K562 (cell line): Measurements from ENCODE around the gene CZIB. TPM values are rescaled to one million over a fixed set of nuclear protein-coding genes. Genes with fewer than 3 reads are reported as not detected.
A peak's percentile ranks its signal among the peaks of the same experiment; 100 is the strongest.

Experiments used
- ARID1B ChIP-seq: fragments of 450-650 bp; IDR thresholded peaks from 2 replicates; pipeline ENCODE4 v1.6.1; 2016; ENCODE audit warnings: antibody characterized with exemption, mild to moderate bottlenecking, inconsistent platforms
- C11orf30 ChIP-seq: fragments of 450-650 bp; IDR thresholded peaks from 2 replicates; pipeline ENCODE4 v1.6.1; 2016; ENCODE audit warnings: low read depth, mild to moderate bottlenecking
- CBFA2T2 ChIP-seq: fragments of 450-650 bp; conservative IDR thresholded peaks from 2 replicates; pipeline ENCODE4 v1.6.1; 2017; ENCODE audit warnings: mild to moderate bottlenecking
- CBFA2T3 ChIP-seq: fragments of 450-650 bp; IDR thresholded peaks from 2 replicates; pipeline ENCODE4 v1.6.1; 2017
- DEAF1 ChIP-seq: fragments of 450-650 bp; formaldehyde crosslinking; IDR thresholded peaks from 2 replicates; pipeline ENCODE4 v1.4.0; 2020; ENCODE audit warnings: mild to moderate bottlenecking, moderate library complexity
- DMBX1 ChIP-seq: fragments of 250-450 bp; sonication (Bioruptor Pico); IDR thresholded peaks from 2 replicates; pipeline ENCODE4 v1.8.0; 2022; ENCODE audit warnings: inconsistent platforms, mild to moderate bottlenecking, moderate library complexity, borderline replicate concordance
- DPF2 ChIP-seq: fragments of 450-650 bp; IDR thresholded peaks from 2 replicates; pipeline ENCODE4 v1.6.1; 2016
- ERF ChIP-seq: fragments of 450-650 bp; formaldehyde crosslinking; IDR thresholded peaks from 2 replicates; pipeline ENCODE4 v1.4.0; 2020; ENCODE audit warnings: mild to moderate bottlenecking, mixed read lengths
- ESRRA ChIP-seq: fragments of 450-650 bp; IDR thresholded peaks from 2 replicates; pipeline ENCODE4 v1.6.1; 2014; ENCODE audit warnings: low read depth, mild to moderate bottlenecking, moderate library complexity, borderline replicate concordance
- HMG20B ChIP-seq: fragments of 250-450 bp; sonication (Bioruptor Pico); IDR thresholded peaks from 2 replicates; pipeline ENCODE4 v1.5.0; 2021; ENCODE audit warnings: mild to moderate bottlenecking
- MBD1 ChIP-seq: fragments of 250-450 bp; sonication (Bioruptor Pico); IDR thresholded peaks from 2 replicates; pipeline ENCODE4 v1.8.0; 2022; ENCODE audit warnings: inconsistent platforms
- MCM5 ChIP-seq: fragments of 450-650 bp; IDR thresholded peaks from 2 replicates; pipeline ENCODE4 v1.6.1; 2016; ENCODE audit warnings: low read depth
- MTA2 ChIP-seq: fragments of 450-650 bp; IDR thresholded peaks from 2 replicates; pipeline ENCODE4 v1.6.1; 2016; ENCODE audit warnings: low read depth
- NFATC3 ChIP-seq: fragments of 450-650 bp; IDR thresholded peaks from 2 replicates; pipeline ENCODE4 v1.6.1; 2017; ENCODE audit warnings: mild to moderate bottlenecking
- PML ChIP-seq: IDR thresholded peaks from 2 replicates; pipeline ENCODE4 v1.6.1; 2012; ENCODE audit warnings: low read length, inconsistent platforms
- RAD51 ChIP-seq: fragments of 450-650 bp; IDR thresholded peaks from 2 replicates; pipeline ENCODE4 v1.7.1; 2016; ENCODE audit warnings: low read depth, mild to moderate bottlenecking, borderline replicate concordance
- RCOR1 ChIP-seq, 2 experiments: IDR thresholded peaks; 2 replicates each; pipeline ENCODE4 v1.6.1; 2012; ENCODE audit warnings: low read depth in 2 of 2, low read length in 2 of 2, borderline replicate concordance in 1 of 2, improper control_type of control experiment in 1 of 2
- SAFB ChIP-seq: fragments of 200-400 bp; formaldehyde crosslinking; IDR thresholded peaks from 2 replicates; pipeline ENCODE4 v1.6.1; 2017; ENCODE audit warnings: low read depth, low read length, borderline replicate concordance
- SNRNP70 ChIP-seq: fragments of 200-400 bp; formaldehyde crosslinking; optimal IDR thresholded peaks from 2 replicates; pipeline ENCODE3; 2017; ENCODE audit warnings: low read depth, low read length
- SOX6 ChIP-seq: fragments of 450-650 bp; IDR thresholded peaks from 2 replicates; pipeline ENCODE4 v1.6.1; 2014; ENCODE audit warnings: mild to moderate bottlenecking
- ZNF507 ChIP-seq: conservative IDR thresholded peaks from 2 replicates; pipeline ENCODE4 v1.6.1; 2017; ENCODE audit warnings: missing genetic modification characterization, missing compliant biosample characterization
- polyA plus RNA-seq, 8 experiments: library from polyadenylated mRNA; depleted of rRNA in 4 of 8; stranded (reverse) in 5 of 8; unstranded in 3 of 8; fragments of >200 nt; fragmentation: Nextera tagmentation in 2 of 8; fragmentation: Illumina TruSeq in 1 of 8; extraction: Ambion mirVana in 2 of 8; extraction: Trizol in 1 of 8; gene quantifications; 2 replicates each; pipeline versions ENCODE4 v1.2.1 to v1.2.3, GENCODE V29; 2011 to 2014; ENCODE audit warnings: inconsistent platforms in 1 of 8, missing spikeins in 1 of 8
- total RNA-seq, 7 experiments: library from RNA; depleted of rRNA in 6 of 7; stranded (reverse); fragments of >200 nt in 6 of 7; fragmentation: Illumina TruSeq in 2 of 7; extraction: Trizol in 2 of 7; gene quantifications; 2 replicates each; pipeline versions ENCODE4 v1.2.1 to v1.2.3, GENCODE V29; 2011 to 2021; ENCODE audit warnings: low replicate concordance in 1 of 7
- TF ChIP-seq, protein P1 (sequence below): fragments of 250-450 bp; sonication (Bioruptor Pico); IDR thresholded peaks from 2 replicates; pipeline ENCODE4 v1.4.0; 2020
- TF ChIP-seq, protein P2 (sequence below): sonication (generic); formaldehyde crosslinking; IDR thresholded peaks from 2 replicates; pipeline ENCODE4 v1.8.1; 2023; ENCODE audit warnings: mild to moderate bottlenecking, missing genetic modification reagents, moderate library complexity

CZIB gene
- total and polyA plus RNA-seq, 9 of the 15 experiments (the other 6 are each of a cell fraction or from before 2014, with no cell fraction given), result 52.6 to 111 (median 80.0) TPM

DNA sequence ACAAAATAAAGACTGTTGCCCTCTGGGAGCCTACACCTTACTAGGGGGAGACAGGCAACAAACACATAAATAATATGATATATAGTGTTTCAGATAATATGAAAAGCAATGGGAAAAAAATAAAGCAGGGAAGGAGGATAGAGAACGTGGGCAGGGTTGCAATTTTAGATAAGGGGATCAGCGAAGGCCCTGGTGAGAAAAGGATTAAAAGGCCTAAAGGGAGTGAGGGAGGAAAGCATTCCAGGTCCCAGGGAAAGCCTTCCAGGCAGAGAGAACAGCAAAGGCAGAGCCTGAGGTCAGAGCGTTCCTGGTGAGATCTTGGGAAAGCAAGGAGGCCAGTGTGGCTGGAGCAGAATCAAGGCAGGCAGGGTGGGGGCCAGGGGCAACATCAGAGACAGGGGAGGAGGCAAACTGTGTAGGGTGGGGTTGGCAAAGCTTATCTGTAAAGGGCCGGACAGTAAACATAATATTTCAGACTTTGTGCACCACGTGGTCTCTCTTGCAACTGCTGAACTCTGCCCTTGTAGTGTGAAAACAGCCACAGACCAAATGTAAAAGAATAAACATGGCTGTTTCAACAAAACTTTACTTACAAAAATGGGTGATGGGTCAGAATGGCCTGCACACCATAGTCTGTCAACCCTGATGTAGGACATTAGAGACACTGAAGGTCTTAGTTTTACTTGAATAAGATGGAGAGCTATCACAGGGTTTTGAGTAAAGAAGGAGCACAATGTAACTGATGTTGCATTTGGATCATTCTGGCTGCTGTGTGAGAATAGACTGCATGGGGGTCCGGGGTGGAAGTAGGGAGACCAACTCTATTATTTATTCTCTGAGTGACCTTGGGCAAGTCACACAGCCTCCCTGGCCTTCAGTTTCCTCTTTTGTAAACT lies 37.1 kb downstream of the CZIB start (continued):
- TF ChIP-seq MBD1 (CRISPR knock-in tag) (no peak), HMG20B (CRISPR knock-in tag) (no peak), CBFA2T3 (peak; percentile 84), ESRRA (peak; percentile 44; the same call in 1 of the 2 replicates), DPF2 (peak; percentile 92), PML (no peak), CBFA2T2 (peak; percentile 60), C11orf30 (no peak), SOX6 (peak; percentile 25), SNRNP70 (no peak), DEAF1 (CRISPR knock-in tag) (no peak), DMBX1 (CRISPR knock-in tag) (0 out of 2 replicates have a peak, but pooled peaks have one; percentile 40), MCM5 (no peak), ZNF507 (tag) (no peak), RCOR1 (IDR thresholded peaks at IDR 0.05; ENCODE audit: borderline replicate concordance in 1 of 2, low read depth in 2 of 2, low read length in 2 of 2) (0 out of 4 replicates have a peak, but pooled peaks of 1 of the 2 experiments have one; percentile 2), MTA2 (peak; percentile 60), RAD51 (peak; percentile 90), NFATC3 (0 out of 2 replicates have a peak, but pooled peaks have one; percentile 9), SAFB (no peak), ARID1B (peak; percentile 90), ERF (CRISPR knock-in tag) (no peak)
- TF ChIP-seq, protein P1, sequence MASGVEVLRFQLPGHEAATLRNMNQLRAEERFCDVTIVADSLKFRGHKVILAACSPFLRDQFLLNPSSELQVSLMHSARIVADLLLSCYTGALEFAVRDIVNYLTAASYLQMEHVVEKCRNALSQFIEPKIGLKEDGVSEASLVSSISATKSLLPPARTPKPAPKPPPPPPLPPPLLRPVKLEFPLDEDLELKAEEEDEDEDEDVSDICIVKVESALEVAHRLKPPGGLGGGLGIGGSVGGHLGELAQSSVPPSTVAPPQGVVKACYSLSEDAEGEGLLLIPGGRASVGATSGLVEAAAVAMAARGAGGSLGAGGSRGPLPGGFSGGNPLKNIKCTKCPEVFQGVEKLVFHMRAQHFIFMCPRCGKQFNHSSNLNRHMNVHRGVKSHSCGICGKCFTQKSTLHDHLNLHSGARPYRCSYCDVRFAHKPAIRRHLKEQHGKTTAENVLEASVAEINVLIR (CRISPR knock-in tag), result 0 out of 2 replicates have a peak, but pooled peaks have one; percentile 5
- TF ChIP-seq, protein P2, sequence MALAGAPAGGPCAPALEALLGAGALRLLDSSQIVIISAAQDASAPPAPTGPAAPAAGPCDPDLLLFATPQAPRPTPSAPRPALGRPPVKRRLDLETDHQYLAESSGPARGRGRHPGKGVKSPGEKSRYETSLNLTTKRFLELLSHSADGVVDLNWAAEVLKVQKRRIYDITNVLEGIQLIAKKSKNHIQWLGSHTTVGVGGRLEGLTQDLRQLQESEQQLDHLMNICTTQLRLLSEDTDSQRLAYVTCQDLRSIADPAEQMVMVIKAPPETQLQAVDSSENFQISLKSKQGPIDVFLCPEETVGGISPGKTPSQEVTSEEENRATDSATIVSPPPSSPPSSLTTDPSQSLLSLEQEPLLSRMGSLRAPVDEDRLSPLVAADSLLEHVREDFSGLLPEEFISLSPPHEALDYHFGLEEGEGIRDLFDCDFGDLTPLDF, result no peak
